ENCODE measurements around the gene ZNF605. TPM values are rescaled to one million over a fixed set of nuclear protein-coding genes. Genes with fewer than 3 reads are reported as not detected.

ZNF605 gene
- total and polyA plus RNA-seq, 10 of the 15 experiments (the other 5 are each of a cell fraction or from before 2014, with no cell fraction given) = 0.95 to 4.8 (median 2.5) TPM

GRCh38 chr12:132951649-132952048 lies 4.5 kb downstream of the ZNF605 start (continued):
- TF ChIP-seq CREM (IDR thresholded peaks at IDR 0.05; ENCODE audit: low read depth) (no peak), BHLHE40 (IDR thresholded peaks at IDR 0.05; ENCODE audit: borderline replicate concordance in 1 of 2, low read depth in 2 of 2, low read length in 1 of 2) (no peak), CHD1 (IDR thresholded peaks at IDR 0.05; ENCODE audit: low read depth, low read length) (no peak), RELB (IDR thresholded peaks at IDR 0.05; ENCODE audit: low read depth) (no peak), ZZZ3 (IDR thresholded peaks at IDR 0.05; ENCODE audit: control insufficient read depth, insufficient read length, low read depth) (no peak), TARDBP (IDR thresholded peaks at IDR 0.05; ENCODE audit: borderline replicate concordance) (no peak)

DNA sequence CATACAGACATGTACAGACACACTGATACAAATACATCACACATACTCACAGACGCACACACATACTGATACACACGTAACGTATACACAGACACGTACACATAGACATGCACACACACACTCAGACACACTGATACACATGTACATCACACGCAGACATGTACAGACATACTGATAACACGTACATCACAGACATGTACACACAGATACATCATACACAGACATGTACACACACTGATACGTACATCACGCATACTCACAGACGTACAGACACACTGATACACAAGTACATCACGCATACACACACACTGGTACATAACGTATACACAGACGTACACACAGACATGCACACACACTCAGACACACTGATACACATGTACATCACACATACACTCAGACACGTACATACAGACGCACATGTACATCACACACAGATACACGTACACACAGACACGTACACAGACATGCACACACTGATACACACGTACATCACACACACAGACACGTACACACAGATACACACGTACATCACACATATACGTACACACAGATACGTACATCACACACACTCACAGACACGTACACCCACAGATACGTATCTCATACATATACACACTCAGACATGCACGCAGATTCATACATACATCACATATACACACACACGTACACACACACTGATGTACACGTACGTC lies 5.1 kb downstream of the ZNF605 start:
- H4K20me1 ChIP-seq (ENCODE audit: control insufficient read depth, insufficient read depth) = no peaks in the 10 kb centered on the region
- no peak for DNase-seq (ENCODE audit: low read depth, low spot score)
- H3K9me3 ChIP-seq (replicated peaks; ENCODE audit: control insufficient read depth, insufficient read depth, low read length) = peaks cover 48% of the 10 kb centered on the region
- intact Hi-C loops (cut with micrococcal nuclease; ENCODE audit: unreplicated experiment) = no loop called here
- peak; percentile 65 for FAIRE-seq
- no TSS peak for BruUV-seq (replicated peaks)
- no peak overlapping the region for H3K9ac ChIP-seq (ENCODE audit: control insufficient read depth, insufficient read depth, low read length)
- ChIA-PET RAD21 (ENCODE audit: unreplicated experiment) (no interaction called here), CTCF (no interaction called here), SMC1A (ENCODE audit: uncharacterized antibody, unreplicated experiment) (no interaction called here), POLR2A (no interaction called here)
- no peak overlapping the region for H3K4me3 ChIP-seq
- no peaks in the 10 kb centered on the region for H3K4me1 ChIP-seq (ENCODE audit: control insufficient read depth, insufficient read depth, low read length)
- TF ChIP-seq CHD2 (IDR thresholded peaks at IDR 0.05; ENCODE audit: borderline replicate concordance, low read depth, low read length) = no peak
- TF ChIP-seq NR2C2 (IDR thresholded peaks at IDR 0.05; ENCODE audit: borderline replicate concordance, control insufficient read depth, insufficient read length, low read depth) = peak; percentile 61
- 94% methylated on average over 27 of the region's 27 CpGs for WGBS (ENCODE audit: insufficient coverage, insufficient replicate concordance, low lambda C conversion rate, missing lambda C conversion rate)
- no peak overlapping the region for H3K4me2 ChIP-seq (ENCODE audit: control insufficient read depth, insufficient read depth)
- H3K27me3 ChIP-seq (replicated peaks in 1 of 2; ENCODE audit: control insufficient read depth in 2 of 2, insufficient read depth in 2 of 2, low read length in 1 of 2) = no peaks in the 10 kb centered on the region
- H3K79me2 ChIP-seq (ENCODE audit: control insufficient read depth, insufficient read depth, low read length) = peaks cover 4% of the 10 kb centered on the region; the same call in 1 of the 2 replicates
- H3K27ac ChIP-seq (ENCODE audit: control insufficient read depth, insufficient read depth) = no peak overlapping the region
- H3K36me3 ChIP-seq (ENCODE audit: control insufficient read depth in 2 of 2, insufficient read depth in 2 of 2, low read length in 1 of 2) = no peaks in the 10 kb centered on the region; a peak in 1 of 4 replicates
- in situ Hi-C loops (cut with MboI) = no loop called here
- ATAC-seq = no peak
- no peak overlapping the region for H2AFZ ChIP-seq (ENCODE audit: control insufficient read depth, low read depth, low read length)

Measured in GM12878 (cell line).